ENCODE results near the gene TMEM213.

The TMEM213 gene

DNA sequence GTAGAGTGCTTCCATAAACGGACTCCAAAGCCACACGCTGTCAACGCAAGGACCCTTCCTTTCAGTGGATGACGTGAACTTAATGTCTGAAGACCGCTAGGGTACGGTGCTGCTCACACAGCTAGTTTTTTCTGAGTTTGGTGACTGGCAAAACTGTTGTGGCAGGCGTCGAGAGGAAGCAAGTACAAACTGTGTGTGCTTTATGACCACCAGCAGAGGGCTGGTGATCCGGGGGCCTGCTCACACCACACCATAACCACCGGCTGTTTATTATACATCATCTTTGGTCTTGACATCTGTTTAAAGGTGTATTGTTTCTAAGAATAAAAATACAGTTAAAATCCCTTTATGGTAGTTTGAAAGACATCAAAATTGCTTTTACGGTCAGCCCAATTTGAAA lies 37.3 kb downstream of the TMEM213 start:
- no peak overlapping the region for H2BK120ac ChIP-seq (ENCODE audit: low read depth, low read length)
- H3K4me3 ChIP-seq (ENCODE audit: low read length in 2 of 2) = no peak overlapping the region
- no peak overlapping the region for H3K18ac ChIP-seq (ENCODE audit: low read length)
- H2AFZ ChIP-seq (ENCODE audit: low read length) = no peak overlapping the region
- H3K23ac ChIP-seq (ENCODE audit: low read depth, low read length, poor library complexity) = no peak overlapping the region
- no peak overlapping the region for H4K91ac ChIP-seq (ENCODE audit: low read depth, low read length, poor library complexity)
- H3K9ac ChIP-seq (ENCODE audit: low read depth, low read length, poor library complexity) = no peak overlapping the region
- no peak overlapping the region for H3K27ac ChIP-seq (replicated peaks; ENCODE audit: low read length)
- H3K4me1 ChIP-seq (ENCODE audit: control insufficient read depth in 2 of 2, insufficient read depth in 1 of 2, low read depth in 1 of 2, low read length in 2 of 2) = no peaks in the 10 kb centered on the region
- no peaks in the 10 kb centered on the region for H3K27me3 ChIP-seq (ENCODE audit: control insufficient read depth in 3 of 3, insufficient read depth in 3 of 3, low read depth in 1 of 3, low read length in 3 of 3)
- H2BK12ac ChIP-seq (ENCODE audit: low read length) = no peak overlapping the region
- no peak overlapping the region for H2AK5ac ChIP-seq (ENCODE audit: low read depth, low read length)
- no peak overlapping the region for H4K8ac ChIP-seq (ENCODE audit: low read depth, low read length)
- H2BK15ac ChIP-seq (ENCODE audit: low read length) = no peak overlapping the region
- no peaks in the 10 kb centered on the region for H3K9me3 ChIP-seq (replicated peaks in 1 of 2; ENCODE audit: control insufficient read depth in 2 of 2, insufficient read depth in 1 of 2, low read depth in 1 of 2, low read length in 2 of 2)
- H3K79me1 ChIP-seq (ENCODE audit: low read depth, low read length) = no peaks in the 10 kb centered on the region
- no peak overlapping the region for H3K14ac ChIP-seq (ENCODE audit: low read length)
- WGBS, 2 donors (ENCODE audit: extremely low coverage in 2 of 2, insufficient read length in 2 of 2, insufficient replicate concordance in 1 of 2) = no CpG with 5 or more reads among the region's 11 CpGs
- no peak overlapping the region for H2BK5ac ChIP-seq (ENCODE audit: low read length)
- no peak overlapping the region for H3K4me2 ChIP-seq (ENCODE audit: insufficient read depth, low read length, poor library complexity, severe bottlenecking)
- H3K4ac ChIP-seq (ENCODE audit: low read length) = no peak overlapping the region
- H3K36me3 ChIP-seq (replicated peaks in 1 of 2; ENCODE audit: control insufficient read depth in 2 of 2, insufficient read depth in 2 of 2, low read length in 2 of 2) = peaks cover 10 to 60% of the 10 kb centered on the region in 2 donors
- no peak for DNase-seq (ENCODE audit: low spot score)

DNA sequence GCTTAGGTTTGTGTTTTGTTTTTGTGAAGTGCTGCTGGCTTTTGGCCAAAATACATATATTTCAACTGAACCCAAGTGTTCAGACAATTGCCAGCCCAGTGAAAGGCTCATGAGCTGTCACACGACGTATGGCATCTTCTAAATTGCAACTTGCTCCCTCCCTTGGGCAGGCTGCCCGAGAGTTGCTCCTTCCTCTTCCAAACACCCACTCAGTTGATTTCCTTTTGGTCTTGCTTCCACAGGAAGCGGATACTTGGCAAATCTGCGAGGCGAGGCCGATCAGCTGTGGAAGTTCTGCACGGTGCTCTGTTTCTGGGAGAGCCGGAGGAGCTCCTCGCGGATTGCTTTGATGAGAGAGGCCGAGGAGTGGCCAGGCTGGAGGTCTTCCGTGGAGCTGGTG lies 39.8 kb downstream of the TMEM213 start:
- no peak for DNase-seq (ENCODE audit: low spot score)
- no peak overlapping the region for H3K27ac ChIP-seq (replicated peaks; ENCODE audit: low read length)
- no CpG with 5 or more reads among the region's 13 CpGs for WGBS, 2 donors (ENCODE audit: extremely low coverage in 2 of 2, insufficient read length in 2 of 2, insufficient replicate concordance in 1 of 2)

DNA sequence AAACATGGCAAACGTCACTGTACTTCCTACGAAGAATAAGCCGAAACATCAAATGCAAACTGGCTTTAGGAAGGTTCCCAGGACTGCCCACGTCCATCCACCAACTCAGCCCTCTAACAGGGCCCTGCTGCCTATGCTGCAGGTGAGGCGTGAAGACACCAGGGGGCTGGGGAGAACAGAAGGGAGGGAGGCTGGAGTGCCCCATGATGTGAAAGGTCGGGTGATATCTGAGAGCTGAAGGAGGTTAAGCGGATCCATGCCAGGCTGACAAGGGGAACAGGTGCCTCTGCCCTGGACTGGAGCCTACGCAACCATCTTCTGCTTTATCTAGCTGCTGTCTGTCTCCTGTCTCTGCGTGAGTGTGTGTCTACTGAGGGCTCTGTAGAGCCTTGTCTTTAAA lies 40.4 kb downstream of the TMEM213 start:
- no peak for DNase-seq (ENCODE audit: low spot score)
- Histone ChIP-seq H3K79me1 (ENCODE audit: low read depth, low read length) (no peaks in the 10 kb centered on the region), H4K91ac (ENCODE audit: low read depth, low read length, poor library complexity) (no peak overlapping the region), H2BK15ac (ENCODE audit: low read length) (no peak overlapping the region), H2BK12ac (ENCODE audit: low read length) (no peak overlapping the region), H3K27ac (replicated peaks; ENCODE audit: low read length) (no peak overlapping the region), H2AFZ (ENCODE audit: low read length) (no peak overlapping the region), H3K4me2 (ENCODE audit: insufficient read depth, low read length, poor library complexity, severe bottlenecking) (no peak overlapping the region), H3K4me1 (ENCODE audit: control insufficient read depth in 2 of 2, insufficient read depth in 1 of 2, low read depth in 1 of 2, low read length in 2 of 2) (peaks cover 0 to 1% of the 10 kb centered on the region in 2 donors), H3K4ac (ENCODE audit: low read length) (no peak overlapping the region), H3K14ac (ENCODE audit: low read length) (no peak overlapping the region), H2BK5ac (ENCODE audit: low read length) (no peak overlapping the region), H3K4me3 (ENCODE audit: low read length in 2 of 2) (no peak overlapping the region), H3K18ac (ENCODE audit: low read length) (no peak overlapping the region), H2AK5ac (ENCODE audit: low read depth, low read length) (no peak overlapping the region), H3K27me3 (ENCODE audit: control insufficient read depth in 3 of 3, insufficient read depth in 3 of 3, low read depth in 1 of 3, low read length in 3 of 3) (no peaks in the 10 kb centered on the region), H3K36me3 (replicated peaks in 1 of 2; ENCODE audit: control insufficient read depth in 2 of 2, insufficient read depth in 2 of 2, low read length in 2 of 2) (peaks cover 11 to 89% of the 10 kb centered on the region in 2 donors), H3K23ac (ENCODE audit: low read depth, low read length, poor library complexity) (no peak overlapping the region), H2BK120ac (ENCODE audit: low read depth, low read length) (no peak overlapping the region), H3K9me3 (replicated peaks in 1 of 2; ENCODE audit: control insufficient read depth in 2 of 2, insufficient read depth in 1 of 2, low read depth in 1 of 2, low read length in 2 of 2) (no peaks in the 10 kb centered on the region), H3K9ac (ENCODE audit: low read depth, low read length, poor library complexity) (no peak overlapping the region), H4K8ac (ENCODE audit: low read depth, low read length) (no peak overlapping the region)
- WGBS, 2 donors (ENCODE audit: extremely low coverage in 2 of 2, insufficient read length in 2 of 2, insufficient replicate concordance in 1 of 2) = no CpG with 5 or more reads among the region's 9 CpGs

More for the DNA sequence above, 39.8 kb downstream of the TMEM213 start:
- Histone ChIP-seq H3K9me3 (replicated peaks in 1 of 2; ENCODE audit: control insufficient read depth in 2 of 2, insufficient read depth in 1 of 2, low read depth in 1 of 2, low read length in 2 of 2) (no peaks in the 10 kb centered on the region), H3K27me3 (ENCODE audit: control insufficient read depth in 3 of 3, insufficient read depth in 3 of 3, low read depth in 1 of 3, low read length in 3 of 3) (no peaks in the 10 kb centered on the region), H4K91ac (ENCODE audit: low read depth, low read length, poor library complexity) (no peak overlapping the region), H4K8ac (ENCODE audit: low read depth, low read length) (no peak overlapping the region), H3K18ac (ENCODE audit: low read length) (no peak overlapping the region), H3K9ac (ENCODE audit: low read depth, low read length, poor library complexity) (no peak overlapping the region), H2BK5ac (ENCODE audit: low read length) (no peak overlapping the region), H3K14ac (ENCODE audit: low read length) (no peak overlapping the region), H3K4me1 (ENCODE audit: control insufficient read depth in 2 of 2, insufficient read depth in 1 of 2, low read depth in 1 of 2, low read length in 2 of 2) (peaks cover 0 to 1% of the 10 kb centered on the region in 2 donors), H3K79me1 (ENCODE audit: low read depth, low read length) (no peaks in the 10 kb centered on the region), H3K23ac (ENCODE audit: low read depth, low read length, poor library complexity) (no peak overlapping the region), H3K36me3 (replicated peaks in 1 of 2; ENCODE audit: control insufficient read depth in 2 of 2, insufficient read depth in 2 of 2, low read length in 2 of 2) (peaks cover 11 to 85% of the 10 kb centered on the region in 2 donors), H2BK15ac (ENCODE audit: low read length) (no peak overlapping the region), H2AFZ (ENCODE audit: low read length) (no peak overlapping the region), H3K4me2 (ENCODE audit: insufficient read depth, low read length, poor library complexity, severe bottlenecking) (no peak overlapping the region), H3K4me3 (ENCODE audit: low read length in 2 of 2) (no peak overlapping the region), H2AK5ac (ENCODE audit: low read depth, low read length) (no peak overlapping the region), H2BK120ac (ENCODE audit: low read depth, low read length) (no peak overlapping the region), H2BK12ac (ENCODE audit: low read length) (no peak overlapping the region), H3K4ac (ENCODE audit: low read length) (no peak overlapping the region)

DNA sequence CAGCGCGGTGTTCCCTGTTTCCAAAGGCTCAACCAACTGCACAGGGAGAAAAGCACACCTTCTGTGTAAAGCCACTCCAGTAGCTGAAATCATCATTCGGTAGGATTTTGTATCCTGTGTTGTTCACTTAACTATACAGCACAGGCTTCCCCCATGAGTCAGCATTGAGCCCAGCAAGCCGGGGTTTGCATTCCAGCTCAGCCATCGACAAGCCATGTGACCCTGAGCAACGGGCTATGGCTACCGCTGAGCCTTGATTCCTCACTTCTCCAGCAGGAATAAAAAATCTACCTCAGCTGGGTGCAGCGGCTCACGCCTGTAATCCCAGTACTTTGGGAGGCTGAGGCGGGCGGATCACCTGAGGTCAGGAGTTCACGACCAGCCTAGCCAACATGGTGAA lies 44.3 kb downstream of the TMEM213 start:
- Histone ChIP-seq H2AK5ac (ENCODE audit: low read depth, low read length) (no peak overlapping the region), H2BK5ac (ENCODE audit: low read length) (no peak overlapping the region), H3K4me2 (ENCODE audit: insufficient read depth, low read length, poor library complexity, severe bottlenecking) (no peak overlapping the region), H3K4me1 (ENCODE audit: control insufficient read depth in 2 of 2, insufficient read depth in 1 of 2, low read depth in 1 of 2, low read length in 2 of 2) (peaks cover 0 to 1% of the 10 kb centered on the region in 2 donors), H2AFZ (ENCODE audit: low read length) (no peak overlapping the region), H3K4me3 (ENCODE audit: low read length in 2 of 2) (no peak overlapping the region), H2BK12ac (ENCODE audit: low read length) (no peak overlapping the region), H2BK15ac (ENCODE audit: low read length) (no peak overlapping the region), H2BK120ac (ENCODE audit: low read depth, low read length) (no peak overlapping the region), H3K18ac (ENCODE audit: low read length) (no peak overlapping the region), H3K36me3 (replicated peaks in 1 of 2; ENCODE audit: control insufficient read depth in 2 of 2, insufficient read depth in 2 of 2, low read length in 2 of 2) (peaks cover 11 to 80% of the 10 kb centered on the region in 2 donors), H3K23ac (ENCODE audit: low read depth, low read length, poor library complexity) (no peak overlapping the region), H3K27ac (replicated peaks; ENCODE audit: low read length) (no peak overlapping the region), H3K9ac (ENCODE audit: low read depth, low read length, poor library complexity) (no peak overlapping the region), H3K27me3 (ENCODE audit: control insufficient read depth in 3 of 3, insufficient read depth in 3 of 3, low read depth in 1 of 3, low read length in 3 of 3) (no peaks in the 10 kb centered on the region), H3K4ac (ENCODE audit: low read length) (no peak overlapping the region), H4K8ac (ENCODE audit: low read depth, low read length) (no peak overlapping the region), H3K9me3 (replicated peaks in 1 of 2; ENCODE audit: control insufficient read depth in 2 of 2, insufficient read depth in 1 of 2, low read depth in 1 of 2, low read length in 2 of 2) (no peaks in the 10 kb centered on the region), H3K79me1 (ENCODE audit: low read depth, low read length) (no peaks in the 10 kb centered on the region), H3K14ac (ENCODE audit: low read length) (no peak overlapping the region), H4K91ac (ENCODE audit: low read depth, low read length, poor library complexity) (no peak overlapping the region)
- no CpG with 5 or more reads among the region's 12 CpGs for WGBS, 2 donors (ENCODE audit: extremely low coverage in 2 of 2, insufficient read length in 2 of 2, insufficient replicate concordance in 1 of 2)
- DNase-seq (ENCODE audit: low spot score) = no peak
